NCI-H2196 (cell line): ENCODE data around the gene NBPF26.
"Not testable (repeated sequence)": the region's sequence is repeated elsewhere in the genome, so short reads cannot be mapped to it uniquely, and the experiment has no call there.

Source experiments
- DNase-seq: peaks from one replicate; lab custom pipeline; 2025; ENCODE audit not compliant: unreplicated experiment; lab: John Stamatoyannopoulos, UW

NBPF26 gene

GRCh38 chr1:120850537-120851421 lies 127.0 kb downstream of the NBPF26 start:
- peak; percentile 80 for DNase-seq

- DNase-seq = not testable (repeated sequence)
These were observed 134.4 kb downstream of the NBPF26 start for GRCh38 chr1:120858144-120858543.

GRCh38 chr1:120859615-120860234 lies 136.0 kb downstream of the NBPF26 start:
- not testable (repeated sequence) for DNase-seq

GRCh38 chr1:120878206-120878605 lies 154.5 kb downstream of the NBPF26 start:
- DNase-seq = not testable (repeated sequence)

- DNase-seq = not testable (repeated sequence)
These were observed 156.3 kb downstream of the NBPF26 start for GRCh38 chr1:120880056-120880455.

GRCh38 chr1:120881934-120882333 lies 158.2 kb downstream of the NBPF26 start:
- DNase-seq = not testable (repeated sequence)
